DND-41 (cell line): ENCODE measurements around the gene VWA3B.
"Not testable (repeated sequence)": the region's sequence is repeated elsewhere in the genome, so short reads cannot be mapped to it uniquely, and the experiment has no call there.

Experiments
- ATAC-seq: fragments of 200-7000 bp; cut with Tn5 transposase; 3 replicates; pipeline ENCODE4 v1.9.1; 2021; ENCODE audit warnings: low read depth; ENCODE audit not compliant: insufficient read depth
- DNase-seq: peaks from one replicate; pipeline ENCODE4 v3.0.0-alpha.2; 2020
- H2AFZ ChIP-seq: 2 replicates; pipeline ENCODE4 v1.6.0; 2012; ENCODE audit warnings: low read depth, low read length
- H3K27ac ChIP-seq: 2 replicates; pipeline ENCODE4 v1.5.1; 2012; ENCODE audit warnings: low read length, inconsistent platforms
- H3K27me3 ChIP-seq: fragments of 200-600 bp; sonication (generic); 2 replicates; pipeline ENCODE4 v1.6.0; 2012; ENCODE audit warnings: low read length, mild to moderate bottlenecking, inconsistent platforms; ENCODE audit not compliant: insufficient read depth, poor library complexity
- H3K36me3 ChIP-seq: 2 replicates; pipeline ENCODE4 v1.5.1; 2012; ENCODE audit warnings: low read length, inconsistent platforms; ENCODE audit not compliant: insufficient read depth
- H3K4me1 ChIP-seq: 2 replicates; pipeline ENCODE4 v1.5.1; 2012; ENCODE audit warnings: mild to moderate bottlenecking, low read length; ENCODE audit not compliant: insufficient read depth
- H3K4me2 ChIP-seq: 2 replicates; pipeline ENCODE4 v1.6.0; 2012; ENCODE audit warnings: mild to moderate bottlenecking, moderate library complexity, low read length, inconsistent platforms; ENCODE audit not compliant: insufficient read depth
- H3K4me3 ChIP-seq, 2 experiments: fragments of 200-600 bp in 1 of 2; shearing (Covaris generic) in 1 of 2; 2 replicates each; pipeline ENCODE4 v1.5.1; 2012 to 2016; ENCODE audit warnings: inconsistent platforms in 2 of 2, low read length in 2 of 2, mild to moderate bottlenecking in 2 of 2, low read depth in 1 of 2, moderate library complexity in 1 of 2
- H3K79me2 ChIP-seq: 2 replicates; pipeline ENCODE4 v1.6.0; 2012; ENCODE audit warnings: low read length, inconsistent platforms; ENCODE audit not compliant: insufficient read depth
- H3K9ac ChIP-seq: 2 replicates; pipeline ENCODE4 v1.6.0; 2012; ENCODE audit warnings: low read depth, mild to moderate bottlenecking, inconsistent platforms, low read length, moderate library complexity
- H3K9me3 ChIP-seq: 2 replicates; pipeline ENCODE4 v1.5.1; 2012; ENCODE audit warnings: low read length, moderate library complexity, mild to moderate bottlenecking, inconsistent platforms; ENCODE audit not compliant: insufficient read depth, severe bottlenecking
- H4K20me1 ChIP-seq: 2 replicates; pipeline ENCODE4 v1.6.0; 2012; ENCODE audit warnings: low read length; ENCODE audit not compliant: insufficient read depth
- EZH2 ChIP-seq: IDR thresholded peaks from 3 replicates; pipeline ENCODE4 v1.6.1; 2012; ENCODE audit warnings: borderline replicate concordance, low read depth, mild to moderate bottlenecking, moderate library complexity, low read length, inconsistent platforms; ENCODE audit not compliant: severe bottlenecking
- TF ChIP-seq, protein P1 (sequence below): IDR thresholded peaks from 2 replicates; pipeline ENCODE4 v1.5.1; 2012; ENCODE audit warnings: borderline replicate concordance, low read length, moderate library complexity, mild to moderate bottlenecking; ENCODE audit not compliant: poor library complexity, severe bottlenecking; ENCODE audit errors: extremely low read depth

The VWA3B gene

GRCh38 chr2:98254504-98255059 lies 167.6 kb downstream of the VWA3B start:
- Histone ChIP-seq H3K27ac (no peak overlapping the region), H3K79me2 (no peaks in the 10 kb centered on the region), H3K9ac (no peak overlapping the region), H3K4me2 (no peak overlapping the region), H3K27me3 (no peaks in the 10 kb centered on the region), H4K20me1 (no peaks in the 10 kb centered on the region), H3K4me1 (no peaks in the 10 kb centered on the region), H2AFZ (no peak overlapping the region), H3K4me3 (no peak overlapping the region), H3K36me3 (no peaks in the 10 kb centered on the region), H3K9me3 (no peaks in the 10 kb centered on the region)
- no peak for DNase-seq
- ATAC-seq = no peak
- TF ChIP-seq, protein P1, sequence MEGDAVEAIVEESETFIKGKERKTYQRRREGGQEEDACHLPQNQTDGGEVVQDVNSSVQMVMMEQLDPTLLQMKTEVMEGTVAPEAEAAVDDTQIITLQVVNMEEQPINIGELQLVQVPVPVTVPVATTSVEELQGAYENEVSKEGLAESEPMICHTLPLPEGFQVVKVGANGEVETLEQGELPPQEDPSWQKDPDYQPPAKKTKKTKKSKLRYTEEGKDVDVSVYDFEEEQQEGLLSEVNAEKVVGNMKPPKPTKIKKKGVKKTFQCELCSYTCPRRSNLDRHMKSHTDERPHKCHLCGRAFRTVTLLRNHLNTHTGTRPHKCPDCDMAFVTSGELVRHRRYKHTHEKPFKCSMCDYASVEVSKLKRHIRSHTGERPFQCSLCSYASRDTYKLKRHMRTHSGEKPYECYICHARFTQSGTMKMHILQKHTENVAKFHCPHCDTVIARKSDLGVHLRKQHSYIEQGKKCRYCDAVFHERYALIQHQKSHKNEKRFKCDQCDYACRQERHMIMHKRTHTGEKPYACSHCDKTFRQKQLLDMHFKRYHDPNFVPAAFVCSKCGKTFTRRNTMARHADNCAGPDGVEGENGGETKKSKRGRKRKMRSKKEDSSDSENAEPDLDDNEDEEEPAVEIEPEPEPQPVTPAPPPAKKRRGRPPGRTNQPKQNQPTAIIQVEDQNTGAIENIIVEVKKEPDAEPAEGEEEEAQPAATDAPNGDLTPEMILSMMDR = no peak
- no peak for TF ChIP-seq EZH2

DNA sequence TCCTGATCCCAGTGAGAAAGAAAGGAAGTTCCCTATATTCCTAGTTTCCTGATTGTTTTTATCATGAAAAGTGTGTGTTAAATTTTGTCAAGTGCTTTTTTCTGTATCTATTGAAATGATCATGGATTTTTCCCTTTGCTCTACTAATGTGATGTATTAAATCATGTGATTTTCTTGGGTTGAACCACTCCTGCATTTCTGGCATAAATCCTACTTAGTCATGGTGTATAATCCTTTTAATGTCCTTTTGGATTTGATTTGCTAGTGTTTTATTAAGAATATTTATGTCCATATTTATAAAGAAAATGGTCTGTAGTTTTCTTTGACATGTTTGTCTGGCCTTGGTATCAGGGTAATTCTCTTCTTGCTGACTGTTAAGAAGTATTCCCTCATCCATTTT lies 171.9 kb downstream of the VWA3B start:
- Histone ChIP-seq H3K27me3 (no peaks in the 10 kb centered on the region), H3K27ac (no peak overlapping the region), H3K4me2 (no peak overlapping the region), H3K4me1 (no peaks in the 10 kb centered on the region), H3K9me3 (peaks cover 9% of the 10 kb centered on the region), H3K9ac (no peak overlapping the region), H3K79me2 (no peaks in the 10 kb centered on the region), H3K36me3 (no peaks in the 10 kb centered on the region), H2AFZ (no peak overlapping the region), H4K20me1 (no peaks in the 10 kb centered on the region), H3K4me3 (no peak overlapping the region)
- ATAC-seq (no peak), DNase-seq (no peak)
- TF ChIP-seq EZH2 = no peak
- TF ChIP-seq, protein P1 = no peak

DNA sequence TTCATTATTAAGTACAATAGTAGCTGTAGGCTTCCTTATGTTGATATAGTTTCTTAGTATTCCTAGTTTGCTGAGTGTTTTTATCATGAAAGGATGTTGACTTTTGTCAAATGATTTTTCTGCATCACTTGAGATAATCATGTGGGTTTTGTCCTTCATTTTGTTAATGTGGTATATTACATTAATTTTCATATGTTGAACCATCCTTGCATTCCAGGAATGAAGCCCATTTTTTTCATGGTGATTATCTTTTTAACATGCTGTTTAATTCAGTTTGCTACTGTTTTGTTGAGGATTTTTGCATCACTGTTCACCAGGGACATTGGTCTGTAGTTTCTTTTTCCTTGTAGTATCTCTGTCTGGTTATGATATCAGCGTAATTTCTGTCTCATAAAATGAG lies 176.4 kb downstream of the VWA3B start:
- no peak for DNase-seq
- H3K79me2 ChIP-seq = no peaks in the 10 kb centered on the region
- no peak for ATAC-seq

GRCh38 chr2:98268225-98268624 lies 181.3 kb downstream of the VWA3B start:
- H3K36me3 ChIP-seq, ATAC-seq, H3K9ac ChIP-seq, H3K4me3 ChIP-seq, H3K27ac ChIP-seq, H3K4me1 ChIP-seq, H2AFZ ChIP-seq, H3K27me3 ChIP-seq, H4K20me1 ChIP-seq, DNase-seq, H3K4me2 ChIP-seq, H3K79me2 ChIP-seq: not testable (repeated sequence)
- H3K9me3 ChIP-seq = peaks cover 13% of the 10 kb centered on the region

More for the DNA sequence above, 176.4 kb downstream of the VWA3B start:
- no peak overlapping the region for H3K9ac ChIP-seq
- no peaks in the 10 kb centered on the region for H3K27me3 ChIP-seq
- H2AFZ ChIP-seq = no peak overlapping the region
- H3K4me2 ChIP-seq = no peak overlapping the region
- H3K4me3 ChIP-seq = no peak overlapping the region
- no peak overlapping the region for H3K27ac ChIP-seq
- H3K4me1 ChIP-seq = no peaks in the 10 kb centered on the region
- H3K9me3 ChIP-seq = peaks cover 15% of the 10 kb centered on the region
- no peak for TF ChIP-seq EZH2
- TF ChIP-seq, protein P1 = no peak
- no peaks in the 10 kb centered on the region for H3K36me3 ChIP-seq
- no peaks in the 10 kb centered on the region for H4K20me1 ChIP-seq
